Epidermal melanocyte (primary cell): Measurements from ENCODE around the gene MSH3.
A peak's percentile ranks its signal among the peaks of the same experiment; 100 is the strongest.
"Not testable (repeated sequence)": the region's sequence is repeated elsewhere in the genome, so short reads cannot be mapped to it uniquely, and the experiment has no call there.

ENCODE experiments used
- DNase-seq: peaks from one replicate; pipeline ENCODE4 v3.0.0; 2011; ENCODE audit warnings: low spot score; ENCODE audit not compliant: insufficient read length

The MSH3 gene

DNA sequence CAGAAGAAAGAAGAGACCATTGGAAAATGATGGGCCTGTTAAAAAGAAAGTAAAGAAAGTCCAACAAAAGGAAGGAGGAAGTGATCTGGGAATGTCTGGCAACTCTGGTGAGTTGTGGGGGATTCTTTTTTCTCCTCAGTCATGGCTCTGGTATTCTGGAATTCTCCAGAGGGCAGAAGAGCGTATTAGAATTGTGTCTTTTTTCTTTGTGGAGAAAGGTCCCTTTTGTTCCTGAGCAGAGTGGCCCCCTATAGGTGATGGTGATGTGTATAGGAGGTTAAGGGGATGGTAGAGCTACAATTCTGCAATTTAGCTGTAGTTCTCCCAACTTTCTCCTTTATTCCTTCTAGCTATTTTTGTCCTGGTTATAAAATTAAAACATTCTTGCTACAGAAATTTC is 2.0 kb downstream of the MSH3 start:
- DNase-seq, result no peak

DNA sequence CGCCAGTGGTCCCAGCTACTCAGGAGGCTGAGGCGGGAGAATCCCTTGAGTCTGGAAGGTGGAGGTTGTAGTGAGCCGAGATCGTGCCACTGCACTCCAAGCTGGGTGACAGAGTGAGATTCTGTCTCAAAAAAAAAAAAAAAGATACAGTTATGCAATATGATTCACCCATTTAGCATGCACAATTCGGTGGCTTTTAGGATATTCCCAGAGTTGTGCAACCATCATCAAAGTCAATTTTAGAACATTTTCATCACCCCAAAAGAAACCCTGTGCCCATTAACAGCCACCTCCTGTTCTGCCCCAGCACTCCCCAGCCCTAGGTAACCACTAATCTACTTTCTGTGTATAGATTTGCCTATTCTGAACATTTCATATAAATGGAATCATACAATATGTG is 4.7 kb downstream of the MSH3 start:
- no peak for DNase-seq

DNA sequence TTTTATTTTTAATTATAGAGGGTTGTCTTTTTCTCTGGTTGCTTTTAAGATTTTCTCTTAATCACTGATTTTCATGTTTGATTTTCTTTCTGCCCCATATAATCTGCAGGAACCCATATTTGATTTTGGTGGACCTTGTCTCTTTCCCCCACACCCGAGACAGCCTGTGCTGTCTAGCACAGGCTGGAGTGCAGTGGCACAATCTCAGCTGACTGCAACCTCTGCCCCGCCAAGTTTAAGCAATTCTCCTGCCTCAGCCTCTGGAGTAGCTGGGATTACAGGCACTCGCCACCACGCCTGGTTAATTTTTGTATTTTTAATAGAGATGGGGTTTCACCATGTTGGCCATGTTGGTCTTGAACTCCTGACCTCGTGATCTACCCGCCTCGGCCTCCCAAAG is 6.2 kb downstream of the MSH3 start:
- not testable (repeated sequence) for DNase-seq

DNA sequence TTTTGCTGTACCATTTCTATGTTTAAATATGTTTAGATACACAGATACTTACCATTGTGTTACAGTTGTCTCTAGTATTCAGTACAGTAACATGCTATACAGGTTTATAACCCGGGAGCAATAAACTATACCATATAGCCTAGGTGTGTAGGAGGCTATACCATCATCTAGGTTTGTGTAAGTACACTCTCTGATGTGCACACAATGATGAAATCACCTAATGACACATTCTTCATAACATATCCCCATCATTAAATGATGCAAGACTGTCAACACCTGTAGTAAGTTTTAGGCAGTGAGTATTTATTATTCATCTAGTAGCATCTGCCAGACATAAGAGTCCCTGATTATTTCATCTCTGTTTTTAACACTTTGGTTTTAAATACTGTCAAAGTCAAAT is 7.7 kb downstream of the MSH3 start:
- DNase-seq, result no peak

DNA sequence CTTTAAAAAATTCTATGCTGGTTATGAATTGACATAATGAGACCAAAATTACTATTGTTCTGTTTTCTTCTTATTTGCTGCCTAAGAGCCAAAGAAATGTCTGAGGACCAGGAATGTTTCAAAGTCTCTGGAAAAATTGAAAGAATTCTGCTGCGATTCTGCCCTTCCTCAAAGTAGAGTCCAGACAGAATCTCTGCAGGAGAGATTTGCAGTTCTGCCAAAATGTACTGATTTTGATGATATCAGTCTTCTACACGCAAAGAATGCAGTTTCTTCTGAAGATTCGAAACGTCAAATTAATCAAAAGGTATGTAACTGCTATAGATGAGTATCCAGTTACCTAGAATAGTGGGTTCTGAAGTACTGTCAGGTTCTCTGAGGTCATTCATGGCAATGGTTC is 10.6 kb downstream of the MSH3 start:
- DNase-seq, result no peak

DNA sequence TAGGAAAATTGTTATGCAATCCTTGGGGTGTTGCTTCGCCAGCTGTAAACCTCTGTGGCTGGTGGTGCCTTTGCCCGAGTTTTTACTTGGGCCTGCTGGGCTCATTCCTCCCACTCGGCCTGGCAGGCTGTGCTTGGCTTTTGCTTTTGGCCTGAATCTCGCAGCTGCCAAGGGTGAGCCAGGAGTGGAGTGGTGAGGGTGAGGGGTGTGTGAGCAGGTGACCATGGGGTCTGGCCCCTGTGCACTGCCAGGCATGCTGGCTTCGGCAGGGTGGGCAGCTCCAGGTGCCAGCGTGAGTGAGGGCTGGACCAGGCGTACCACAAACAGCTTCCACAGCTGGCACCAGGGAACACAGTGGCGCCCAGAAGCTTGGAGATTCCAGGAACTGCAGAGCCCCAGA is 12.9 kb downstream of the MSH3 start:
- DNase-seq, result no peak

DNA sequence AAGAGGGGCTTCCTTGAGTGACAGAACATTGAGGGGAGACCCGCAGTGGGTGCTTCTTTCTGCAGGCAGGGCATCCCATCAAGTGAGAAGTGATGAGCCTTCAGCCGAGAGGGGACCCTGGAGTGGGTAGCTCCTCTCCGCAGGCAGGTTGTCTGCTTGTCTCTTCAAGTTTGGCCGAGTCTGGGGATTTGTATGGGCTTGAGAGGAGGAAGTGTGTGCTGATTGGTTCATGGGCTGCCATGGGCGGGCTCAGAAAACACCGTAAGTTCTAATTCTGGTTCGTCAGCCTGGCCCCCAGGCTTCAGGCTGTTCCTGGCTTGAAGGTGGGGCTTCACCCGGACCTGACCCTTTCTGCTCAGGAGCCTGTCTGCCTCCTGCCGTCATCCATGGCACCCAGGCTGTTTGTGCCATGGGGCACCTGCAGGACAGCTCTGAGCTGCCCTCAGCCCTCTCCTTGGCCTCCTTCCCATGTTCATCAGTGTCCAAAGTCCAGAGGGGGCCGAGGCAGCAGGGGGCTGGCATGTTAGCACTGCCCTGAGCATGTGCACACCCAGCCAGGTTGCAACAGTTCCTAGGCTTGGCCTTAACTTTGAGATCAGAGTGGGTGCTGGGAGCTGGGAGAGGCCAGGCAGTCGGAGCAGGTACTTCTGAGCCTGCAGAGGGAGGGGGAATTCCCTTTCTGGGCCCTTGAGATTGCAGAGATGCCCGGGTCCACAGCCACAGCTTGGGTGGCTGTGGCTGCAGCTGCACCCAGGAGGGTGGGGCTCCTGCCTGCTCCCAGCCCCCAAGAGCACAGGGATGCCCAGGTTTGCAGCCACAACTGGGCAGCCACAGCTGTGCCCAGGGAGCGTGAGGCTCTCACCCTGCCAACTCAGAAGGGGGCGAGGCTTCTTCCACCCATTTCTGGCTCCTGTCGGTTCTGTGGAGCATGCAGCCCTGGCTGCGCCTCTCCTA is 13.8 kb downstream of the MSH3 start:
- no peak for DNase-seq

DNA sequence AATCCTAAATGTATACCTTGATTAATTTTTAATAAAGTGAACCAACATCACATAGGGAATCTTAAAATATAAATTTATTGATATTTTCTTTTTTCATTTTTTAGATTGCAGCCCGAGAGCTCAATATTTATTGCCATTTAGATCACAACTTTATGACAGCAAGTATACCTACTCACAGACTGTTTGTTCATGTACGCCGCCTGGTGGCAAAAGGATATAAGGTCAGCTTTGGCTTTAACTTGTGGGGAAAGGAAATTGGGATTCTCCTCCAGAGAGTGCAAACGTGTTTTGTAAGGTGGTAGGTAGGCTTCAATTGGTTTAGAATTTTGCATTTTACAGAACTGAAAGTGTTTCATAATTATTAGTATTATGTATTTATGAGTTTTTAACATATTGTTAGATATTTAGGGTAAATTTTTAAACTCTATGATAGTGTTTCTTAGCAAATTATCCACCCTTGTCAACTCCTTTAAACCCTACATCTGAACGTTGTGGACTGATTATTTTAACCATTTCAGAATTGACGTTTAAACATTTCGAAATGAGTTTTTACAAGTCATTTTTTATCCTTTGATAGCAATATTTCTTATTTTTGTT is 17.8 kb downstream of the MSH3 start:
- peak; percentile 37 for DNase-seq

DNA sequence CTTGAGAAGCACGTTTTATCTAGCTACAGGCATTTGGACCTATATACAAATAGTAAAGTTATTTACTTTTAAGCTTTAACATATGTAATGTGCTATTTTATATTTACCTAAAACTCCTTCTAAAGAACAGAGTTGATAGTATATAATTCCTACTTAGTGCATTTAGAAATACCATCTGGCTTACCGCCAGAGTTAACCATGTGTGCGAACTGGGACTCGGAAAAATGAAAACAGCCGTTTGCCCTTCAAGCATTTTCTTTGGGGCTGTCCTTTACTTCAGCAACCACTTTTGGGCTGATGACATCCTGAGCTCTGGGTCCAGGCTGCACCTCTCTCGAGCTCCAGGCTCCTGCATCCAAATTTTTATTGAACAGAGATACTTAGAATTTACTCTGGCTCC is 22.3 kb downstream of the MSH3 start:
- DNase-seq, result no peak

DNA sequence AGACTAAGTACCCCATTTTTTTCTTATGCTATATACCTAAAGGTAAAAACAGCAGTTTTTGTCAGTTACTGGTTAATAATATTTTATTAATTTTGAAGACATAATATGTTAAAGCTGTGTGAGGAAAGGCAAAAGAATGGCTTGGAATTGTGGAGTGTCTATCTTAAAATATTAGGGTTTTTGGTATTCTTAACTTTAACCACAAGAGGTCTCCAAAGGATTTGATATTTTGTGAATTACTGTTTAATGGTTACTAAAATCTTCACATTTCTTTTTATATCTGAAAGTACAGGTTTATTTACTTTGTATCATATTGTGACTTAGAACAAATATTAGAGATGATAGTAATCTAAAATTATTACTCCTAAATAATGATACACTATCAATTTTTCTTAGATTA is 32.3 kb downstream of the MSH3 start:
- no peak for DNase-seq

DNA sequence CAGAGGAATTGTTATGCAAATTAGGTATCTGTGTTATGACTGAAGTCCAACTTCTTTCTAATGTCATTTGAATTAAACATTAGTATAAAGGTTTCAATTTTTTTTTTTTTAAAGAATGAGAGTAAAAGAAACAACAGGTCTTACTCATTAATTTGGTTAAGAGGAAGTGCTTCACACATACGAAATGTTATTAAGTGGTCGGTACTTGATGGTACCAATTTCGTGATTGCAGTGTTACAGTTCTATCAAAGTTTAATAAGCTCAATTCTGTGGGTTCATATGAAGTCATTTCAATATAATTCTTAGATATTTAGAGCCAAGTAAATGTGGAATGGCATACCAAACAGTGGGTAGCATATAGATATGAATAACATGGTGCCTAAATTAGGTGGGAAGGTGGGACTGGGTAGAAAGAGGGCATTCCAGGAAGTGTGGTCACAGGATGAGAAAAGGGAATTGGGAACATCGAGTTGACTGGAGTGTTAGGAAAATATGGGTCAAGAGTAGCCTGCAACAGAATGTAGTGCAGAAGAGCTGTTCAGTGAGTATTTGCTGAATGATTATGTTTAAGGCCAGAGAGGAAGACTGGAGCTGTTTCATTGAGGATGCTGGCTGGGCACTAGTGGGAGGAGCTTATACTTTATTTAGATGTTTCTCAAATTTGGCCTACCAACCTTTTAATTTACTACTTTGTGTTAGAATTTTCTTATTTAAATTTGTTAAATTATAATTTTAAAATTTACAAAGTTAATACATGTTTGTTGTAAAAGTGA is 34.4 kb downstream of the MSH3 start:
- DNase-seq, result no peak

DNA sequence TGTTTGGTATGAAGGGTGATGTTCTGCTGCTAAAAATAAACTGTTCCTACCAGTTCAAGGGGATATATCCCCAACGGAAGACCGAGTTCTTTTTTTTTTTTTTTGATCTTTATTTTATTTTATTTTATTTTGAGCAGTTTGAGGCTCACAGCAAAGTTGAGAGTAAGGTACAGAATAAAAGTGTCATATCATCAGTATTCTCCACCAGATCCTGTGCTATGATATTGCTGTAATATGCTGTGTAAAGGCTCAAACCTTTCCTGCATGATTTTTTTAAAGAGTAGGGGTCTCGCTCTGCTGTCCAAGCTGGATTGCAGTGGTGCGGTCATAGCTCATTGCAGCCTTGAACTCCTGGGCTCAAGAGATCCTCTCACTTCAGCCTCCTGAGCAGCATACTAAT is 35.2 kb downstream of the MSH3 start:
- no peak for DNase-seq

DNA sequence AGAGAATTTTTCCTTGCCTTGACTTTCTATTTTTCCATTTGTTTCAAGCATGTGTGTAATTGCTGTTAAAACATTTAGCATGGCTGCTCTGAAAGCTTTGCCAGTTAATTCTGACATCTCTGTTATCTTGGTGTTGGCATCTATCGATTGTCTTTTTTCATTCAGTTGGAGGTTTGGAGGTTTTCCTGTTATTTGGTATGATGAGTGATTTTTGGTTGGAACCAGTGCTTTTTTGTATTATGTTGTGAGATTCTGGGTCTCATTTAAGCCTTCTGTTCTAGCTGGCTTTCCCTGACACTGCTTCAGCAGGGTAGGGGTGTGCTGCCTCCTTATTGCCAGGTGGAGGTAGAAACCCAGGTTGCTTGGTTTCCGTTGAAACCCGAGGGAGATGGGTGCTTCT is 41.2 kb downstream of the MSH3 start:
- no peak for DNase-seq

DNA sequence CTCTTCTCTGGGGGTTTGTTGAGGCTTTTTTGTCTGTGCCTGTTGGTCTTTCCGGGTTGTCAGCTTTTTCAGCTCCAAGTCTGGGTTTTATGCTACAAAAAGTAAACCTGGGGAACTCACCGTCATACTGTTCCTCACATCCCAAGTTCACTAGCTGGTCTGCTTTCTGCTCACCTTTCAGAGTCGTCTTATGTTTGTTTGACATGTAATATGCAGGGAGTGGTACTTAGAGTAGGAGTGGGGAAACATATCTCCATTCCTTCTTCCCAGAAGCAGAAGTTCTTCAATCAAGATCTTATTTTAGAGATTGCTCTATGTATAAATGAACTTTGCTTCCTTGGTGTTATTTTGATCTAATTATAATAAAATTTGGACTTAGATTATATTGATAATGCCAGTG is 42.0 kb downstream of the MSH3 start:
- DNase-seq, result no peak

DNA sequence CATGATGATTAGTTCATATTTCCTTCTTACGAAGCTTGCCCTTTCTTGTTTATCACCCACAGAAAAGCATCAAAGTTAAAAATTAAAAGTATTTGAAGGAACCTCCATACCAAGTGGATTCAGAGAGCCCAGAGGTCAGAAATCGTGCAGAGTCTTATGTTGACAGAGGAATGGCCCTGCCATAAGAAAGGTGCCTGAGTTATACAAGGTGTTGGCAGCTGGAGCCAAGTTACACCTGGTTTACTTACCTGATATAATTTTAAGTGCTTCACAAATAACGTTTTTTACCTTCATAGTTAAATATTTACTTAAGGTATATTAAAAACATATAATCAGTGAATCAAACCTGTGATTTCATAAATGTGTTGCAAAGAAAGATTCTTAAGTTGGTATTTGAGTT is 42.6 kb downstream of the MSH3 start:
- no peak for DNase-seq

DNA sequence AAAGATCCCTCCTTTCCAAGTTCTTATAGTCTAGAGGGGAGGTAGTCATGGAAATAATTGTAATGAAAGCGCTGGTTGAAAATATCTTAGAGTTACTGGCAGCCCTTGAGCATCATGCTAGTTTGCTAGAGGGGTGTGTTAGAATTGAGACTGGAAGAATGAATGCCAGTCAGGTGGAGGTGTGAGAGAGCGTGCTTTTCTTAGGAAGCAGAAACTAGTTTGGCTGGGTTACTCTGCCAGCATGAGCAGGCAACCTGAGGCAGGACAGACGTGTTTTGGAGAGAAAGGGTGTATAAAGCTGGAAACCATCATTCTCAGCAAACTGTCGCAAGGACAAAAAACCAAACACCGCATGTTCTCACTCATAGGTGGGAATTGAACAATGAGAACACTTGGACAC is 43.9 kb downstream of the MSH3 start:
- no peak for DNase-seq

DNA sequence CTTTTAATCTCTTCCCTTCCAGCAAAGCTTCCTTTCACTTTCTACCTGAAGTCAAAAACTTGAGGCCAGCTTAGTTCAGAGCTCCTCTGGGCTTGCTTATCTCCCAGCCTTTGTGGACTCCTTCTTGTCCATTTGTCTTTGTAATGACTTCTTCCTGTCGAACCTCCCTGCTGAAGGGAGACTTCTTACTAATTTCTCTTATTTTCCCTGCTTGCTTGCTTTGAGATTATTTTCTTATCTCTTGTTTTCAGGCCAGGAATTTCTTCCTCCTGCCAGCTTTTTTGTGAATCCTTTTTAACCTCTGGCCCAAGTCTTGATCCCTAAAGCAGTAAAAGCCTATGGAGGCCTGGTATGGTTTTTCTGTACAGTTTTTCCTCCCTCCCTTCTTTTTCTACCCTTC is 47.1 kb downstream of the MSH3 start:
- DNase-seq, result no peak

DNA sequence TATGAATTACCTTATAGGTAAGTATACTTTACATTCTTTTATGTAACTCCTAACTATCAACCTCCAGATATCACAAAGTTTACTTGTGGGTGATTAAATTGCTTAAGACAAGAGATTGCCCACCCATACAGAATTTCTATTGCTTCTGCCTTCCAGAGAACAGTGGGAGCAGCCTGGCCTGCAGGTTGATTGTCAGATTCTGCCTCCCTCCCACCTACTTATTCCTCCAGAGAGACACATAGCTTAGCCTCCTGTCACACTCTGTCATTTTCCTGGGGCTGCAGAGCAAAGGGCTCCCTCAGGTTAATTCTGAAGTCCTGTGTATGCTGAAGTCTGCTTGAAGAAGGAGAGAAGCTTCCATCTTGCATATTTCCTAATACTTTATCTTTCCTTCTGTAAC is 48.8 kb downstream of the MSH3 start:
- DNase-seq, result no peak

DNA sequence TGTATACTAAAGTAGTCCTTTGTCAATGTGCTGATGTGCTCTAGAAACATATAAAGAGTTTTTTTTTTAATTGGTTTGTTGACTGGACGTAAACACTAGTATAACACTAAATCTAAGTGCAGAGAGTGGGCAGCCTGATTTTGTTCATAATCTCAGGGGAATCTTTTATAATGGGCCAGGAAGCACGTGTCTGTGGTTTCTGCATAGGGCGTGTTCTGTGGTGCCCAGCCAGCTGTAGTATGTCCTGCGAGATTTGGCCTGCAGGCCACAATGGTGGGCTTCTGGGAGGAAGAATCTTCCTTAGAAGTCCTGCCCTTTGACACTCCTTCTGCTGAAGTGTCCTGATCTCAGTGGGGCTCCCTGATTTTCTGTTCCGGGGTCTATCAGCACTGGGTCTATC is 49.3 kb downstream of the MSH3 start:
- no peak for DNase-seq

DNA sequence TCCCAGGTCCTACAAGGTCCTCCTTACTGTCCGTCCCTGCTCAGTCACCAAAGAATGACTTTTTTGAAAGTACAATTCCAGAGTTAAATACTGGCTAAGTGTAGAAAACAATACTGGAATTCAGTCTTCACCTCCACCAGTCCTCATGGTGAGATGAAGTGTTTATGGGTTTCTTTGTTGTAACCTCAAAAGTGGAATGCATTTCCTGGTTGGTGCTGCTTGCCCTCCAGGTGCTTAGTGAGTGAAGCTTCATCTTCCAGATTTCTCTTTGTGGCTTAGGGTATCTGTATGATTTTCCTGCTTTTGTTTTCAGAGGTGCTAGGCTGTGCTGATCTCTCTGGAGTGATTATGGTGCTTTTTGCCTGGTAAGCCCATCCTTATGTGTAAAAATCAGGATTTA is 49.8 kb downstream of the MSH3 start:
- no peak for DNase-seq

DNA sequence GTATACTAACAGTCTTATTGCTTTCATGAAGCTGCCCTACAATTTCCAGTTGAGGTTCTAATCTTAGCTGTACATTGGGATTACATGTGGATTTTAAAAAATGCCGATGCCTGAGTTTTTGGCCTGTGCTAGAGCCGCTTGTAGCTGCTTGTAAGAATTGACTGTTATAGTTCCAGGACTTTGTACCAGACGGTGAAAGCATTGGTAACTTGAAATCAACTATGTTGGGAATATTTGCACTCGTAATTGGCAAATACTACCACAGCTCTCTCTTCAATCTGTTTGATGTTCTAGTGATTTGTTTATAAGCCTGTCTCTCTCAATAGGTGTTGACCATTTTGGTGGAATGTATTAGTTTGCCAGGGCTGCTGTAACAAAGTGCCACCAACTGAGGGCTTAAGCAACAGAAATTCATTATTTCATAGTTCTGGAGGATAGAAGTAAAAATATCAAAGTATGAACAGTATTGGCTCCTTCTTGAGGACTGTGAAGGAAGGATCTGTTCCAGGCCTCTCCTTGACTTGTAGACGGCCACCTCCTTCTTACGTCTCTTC is 50.8 kb downstream of the MSH3 start:
- no peak for DNase-seq

DNA sequence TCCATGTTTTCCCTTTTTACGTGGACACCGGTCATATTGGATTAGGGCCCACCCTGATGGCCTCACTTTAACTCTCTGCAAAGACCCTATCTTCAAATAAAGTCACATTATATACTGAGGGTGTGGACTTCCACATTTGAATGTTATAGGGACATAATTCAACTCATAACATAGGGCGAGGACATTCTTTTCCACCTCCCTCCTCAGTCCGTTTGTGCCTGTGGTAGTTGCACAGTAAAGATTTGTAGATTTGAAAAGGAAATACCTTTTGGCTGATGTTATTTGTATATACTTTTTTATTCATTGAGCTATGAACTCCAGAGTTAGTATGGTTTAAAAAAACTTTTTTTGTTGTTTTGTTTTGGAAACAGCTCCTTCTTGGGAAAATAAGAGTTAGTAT is 51.3 kb downstream of the MSH3 start:
- DNase-seq, result no peak
